Measurements from ENCODE around the gene DAAM1. TPM values are rescaled to one million over a fixed set of nuclear protein-coding genes. Genes with fewer than 3 reads are reported as not detected.

Gene DAAM1
- total RNA-seq, 1 donor: 5.1 TPM

DNA sequence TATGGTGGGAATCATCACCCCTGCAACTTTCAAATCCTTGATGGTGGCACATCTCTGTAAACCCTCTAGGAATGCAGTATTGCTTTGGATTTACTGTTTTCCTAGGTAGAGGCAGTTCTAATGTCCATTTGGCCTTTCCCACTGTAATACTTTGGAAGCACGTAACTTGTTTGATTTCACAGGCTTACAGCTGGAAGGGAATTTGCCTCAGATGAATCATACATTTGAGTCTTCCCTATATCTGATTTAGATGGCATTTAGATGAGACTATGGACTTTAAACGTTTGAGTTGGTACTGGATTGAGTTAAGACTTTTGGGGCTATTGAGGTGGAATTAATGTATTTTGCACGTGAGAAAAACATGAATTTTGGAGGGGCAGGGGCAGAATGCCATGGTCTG lies 35.9 kb downstream of the DAAM1 start:
- Histone ChIP-seq H3K9me3 (ENCODE audit: low read depth, low read length) (no peaks in the 10 kb centered on the region), H3K4me1 (ENCODE audit: insufficient read depth, low read length) (no peaks in the 10 kb centered on the region), H3K27me3 (ENCODE audit: insufficient read depth, low read length) (no peaks in the 10 kb centered on the region), H3K4me3 (ENCODE audit: low read length) (no peak overlapping the region)

DNA sequence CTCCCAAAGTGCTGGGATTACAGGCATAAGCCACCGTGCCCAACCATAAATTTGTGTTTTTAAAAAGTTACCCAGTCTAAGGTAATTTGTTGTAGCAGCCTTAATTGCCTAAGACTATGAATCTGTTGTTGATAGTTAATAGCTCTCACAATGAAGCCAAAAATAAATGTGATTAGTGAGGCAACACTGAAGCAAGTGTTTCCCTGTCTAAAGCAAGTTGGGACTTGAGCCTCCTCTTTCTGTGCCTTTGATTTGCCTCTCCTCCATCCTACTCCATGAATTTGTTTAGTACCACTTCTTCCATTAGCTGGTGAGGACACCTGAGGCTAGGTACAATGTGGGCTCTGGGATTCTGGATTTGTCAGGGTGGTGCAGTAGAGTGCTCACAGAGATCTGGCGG lies 36.8 kb downstream of the DAAM1 start:
- Histone ChIP-seq H3K4me1 (ENCODE audit: insufficient read depth, low read length) (peaks cover 6% of the 10 kb centered on the region), H3K4me3 (ENCODE audit: low read length) (no peak overlapping the region), H3K9me3 (ENCODE audit: low read depth, low read length) (no peaks in the 10 kb centered on the region), H3K27me3 (ENCODE audit: insufficient read depth, low read length) (no peaks in the 10 kb centered on the region)

DNA sequence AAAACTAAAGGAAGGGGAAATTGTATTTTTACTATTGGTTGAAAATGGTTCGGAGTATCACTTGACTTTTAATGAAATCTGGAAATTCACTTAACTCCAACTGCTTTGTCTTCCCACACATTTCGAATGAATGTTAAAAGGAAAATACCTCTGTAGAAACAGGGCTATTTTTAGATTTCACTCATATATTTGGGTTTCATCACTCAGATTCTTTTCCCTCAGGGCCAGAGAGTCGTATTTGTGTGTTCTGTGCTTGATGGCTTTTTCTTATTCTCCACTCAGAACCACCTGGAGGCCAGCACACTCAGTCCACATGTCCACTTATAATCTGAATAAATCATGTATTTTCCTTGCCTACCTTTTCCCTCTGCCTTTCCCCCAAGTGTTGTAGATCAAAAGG lies 40.0 kb downstream of the DAAM1 start:
- H3K4me3 ChIP-seq (ENCODE audit: low read length): no peak overlapping the region
- H3K27me3 ChIP-seq (ENCODE audit: insufficient read depth, low read length): no peaks in the 10 kb centered on the region
- H3K9me3 ChIP-seq (ENCODE audit: low read depth, low read length): no peaks in the 10 kb centered on the region
- H3K4me1 ChIP-seq (ENCODE audit: insufficient read depth, low read length): peaks cover 6% of the 10 kb centered on the region

DNA sequence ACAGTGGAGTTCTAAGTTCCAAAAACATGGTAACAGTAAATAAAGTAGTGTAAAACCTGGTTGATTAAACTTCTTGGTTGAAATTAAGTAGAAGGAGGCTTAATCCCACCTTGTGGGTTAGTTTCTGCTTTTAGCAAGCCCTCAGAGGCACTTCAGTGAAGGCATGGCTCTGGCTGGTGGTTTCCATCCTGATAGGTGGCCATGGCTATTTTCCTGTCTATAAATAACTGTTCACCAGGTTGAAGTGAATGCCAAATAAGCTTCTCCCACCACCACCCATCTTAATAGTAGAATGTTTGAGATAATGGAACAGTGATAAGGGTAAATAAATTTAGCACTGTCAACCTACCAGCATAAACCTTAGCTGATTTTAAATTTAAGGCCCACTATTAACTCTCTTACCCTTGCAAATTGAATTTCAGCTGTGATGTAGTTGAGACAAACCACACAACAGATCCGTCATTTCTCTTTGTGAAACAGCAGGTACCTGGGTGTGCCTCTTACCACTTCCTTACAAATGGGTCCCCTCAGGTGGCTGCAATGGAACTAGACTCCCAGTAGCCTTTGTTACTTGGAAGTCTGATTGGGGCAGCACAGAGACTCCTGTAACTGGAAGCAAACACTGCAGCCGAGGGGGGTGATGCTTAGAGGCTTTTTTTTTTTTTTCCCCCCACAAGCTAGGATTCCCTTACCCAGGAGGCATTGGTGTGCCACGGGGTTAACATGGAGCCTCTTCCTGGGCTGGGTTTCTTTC lies 41.4 kb downstream of the DAAM1 start:
- Histone ChIP-seq H3K4me1 (ENCODE audit: insufficient read depth, low read length) (peaks cover 6% of the 10 kb centered on the region), H3K27me3 (ENCODE audit: insufficient read depth, low read length) (no peaks in the 10 kb centered on the region), H3K4me3 (ENCODE audit: low read length) (no peak overlapping the region)

DNA sequence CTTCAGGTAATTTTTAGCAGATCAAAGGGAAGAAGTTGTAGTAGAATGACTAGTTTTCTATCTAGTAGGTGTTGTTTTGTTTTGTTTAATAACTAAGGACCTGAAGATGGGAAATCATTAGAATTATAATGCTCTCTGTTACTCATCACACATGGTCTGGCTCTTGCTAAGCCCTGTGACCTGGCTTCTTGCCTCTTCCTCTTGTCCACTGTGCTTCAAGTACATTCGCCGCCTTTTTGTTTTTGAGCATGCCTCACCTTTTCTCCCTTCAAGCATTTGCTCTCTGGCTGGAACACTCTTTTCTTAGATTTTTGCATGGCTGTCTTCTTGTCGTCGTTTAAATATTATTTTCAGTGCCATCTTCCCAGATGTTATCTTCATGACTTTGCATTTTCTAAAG lies 47.7 kb downstream of the DAAM1 start:
- H3K4me3 ChIP-seq (ENCODE audit: low read length): no peak overlapping the region
- no peaks in the 10 kb centered on the region for H3K9me3 ChIP-seq (ENCODE audit: low read depth, low read length)
- no peaks in the 10 kb centered on the region for H3K27me3 ChIP-seq (ENCODE audit: insufficient read depth, low read length)
- no peaks in the 10 kb centered on the region for H3K4me1 ChIP-seq (ENCODE audit: insufficient read depth, low read length)

More for the DNA sequence above, 41.4 kb downstream of the DAAM1 start:
- no peaks in the 10 kb centered on the region for H3K9me3 ChIP-seq (ENCODE audit: low read depth, low read length)

DNA sequence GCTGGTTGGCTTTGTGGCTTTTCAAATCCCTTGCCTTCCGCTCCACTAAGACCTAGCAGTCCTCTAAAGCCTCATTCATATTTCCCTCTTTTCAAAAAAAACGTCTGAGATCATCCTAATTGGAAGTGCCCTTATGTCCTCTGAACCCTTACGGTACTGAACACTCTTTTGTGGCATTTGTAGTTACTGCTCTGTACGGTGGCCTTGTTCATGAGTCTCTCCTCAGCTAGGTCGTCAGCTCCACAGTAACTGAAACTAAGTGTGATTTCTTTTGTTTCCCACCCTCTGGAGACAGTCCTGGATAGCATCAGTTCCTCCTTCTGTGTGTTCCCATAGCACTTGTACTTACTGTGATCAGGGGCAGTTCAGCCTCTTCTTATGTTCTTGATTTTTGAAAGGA lies 49.7 kb downstream of the DAAM1 start:
- no peaks in the 10 kb centered on the region for H3K9me3 ChIP-seq (ENCODE audit: low read depth, low read length)
- H3K27me3 ChIP-seq (ENCODE audit: insufficient read depth, low read length): no peaks in the 10 kb centered on the region
- H3K4me3 ChIP-seq (ENCODE audit: low read length): no peak overlapping the region
- no peaks in the 10 kb centered on the region for H3K4me1 ChIP-seq (ENCODE audit: insufficient read depth, low read length)

DNA sequence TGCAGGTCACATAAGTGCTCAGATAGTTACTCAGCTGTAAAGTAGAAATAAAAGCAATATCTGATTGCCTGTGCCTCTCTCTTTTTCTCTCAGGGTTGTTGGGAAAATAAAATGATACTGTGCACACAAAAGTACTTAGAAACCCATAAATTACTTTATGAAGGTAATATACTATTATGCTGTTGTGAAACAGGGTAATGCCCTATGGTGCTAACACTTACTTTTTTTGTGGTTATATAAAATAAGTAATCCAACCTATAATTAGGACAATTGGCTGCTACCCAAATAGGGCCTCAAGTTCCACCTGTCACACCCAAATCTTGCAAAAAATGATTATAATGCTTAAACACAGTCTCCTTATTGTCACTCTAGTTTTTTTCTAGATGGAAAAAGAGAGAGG lies 50.6 kb downstream of the DAAM1 start:
- Histone ChIP-seq H3K27me3 (ENCODE audit: insufficient read depth, low read length) (no peaks in the 10 kb centered on the region), H3K9me3 (ENCODE audit: low read depth, low read length) (no peaks in the 10 kb centered on the region), H3K4me3 (ENCODE audit: low read length) (no peak overlapping the region), H3K4me1 (ENCODE audit: insufficient read depth, low read length) (no peaks in the 10 kb centered on the region)

DNA sequence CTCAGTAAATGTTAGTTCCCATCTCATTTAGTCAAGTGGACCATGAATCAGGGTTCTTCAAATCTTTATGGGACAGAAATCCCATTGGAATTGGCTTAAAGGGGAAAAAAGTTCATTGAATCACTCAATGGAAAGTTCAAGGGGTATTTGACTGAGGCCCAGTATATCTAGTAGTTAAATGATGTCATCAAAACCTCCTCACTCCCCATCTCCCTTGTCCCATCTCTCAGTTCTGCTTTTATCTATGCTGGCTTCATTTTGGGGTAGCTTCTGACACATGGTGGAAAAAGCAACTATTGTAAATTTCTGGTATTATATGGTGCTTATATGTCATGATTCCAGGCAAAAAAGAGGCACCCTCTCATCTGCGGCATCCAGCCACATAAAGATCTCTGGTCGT lies 51.9 kb downstream of the DAAM1 start:
- Histone ChIP-seq H3K4me3 (ENCODE audit: low read length) (no peak overlapping the region), H3K27me3 (ENCODE audit: insufficient read depth, low read length) (no peaks in the 10 kb centered on the region), H3K4me1 (ENCODE audit: insufficient read depth, low read length) (no peaks in the 10 kb centered on the region), H3K9me3 (ENCODE audit: low read depth, low read length) (no peaks in the 10 kb centered on the region)

DNA sequence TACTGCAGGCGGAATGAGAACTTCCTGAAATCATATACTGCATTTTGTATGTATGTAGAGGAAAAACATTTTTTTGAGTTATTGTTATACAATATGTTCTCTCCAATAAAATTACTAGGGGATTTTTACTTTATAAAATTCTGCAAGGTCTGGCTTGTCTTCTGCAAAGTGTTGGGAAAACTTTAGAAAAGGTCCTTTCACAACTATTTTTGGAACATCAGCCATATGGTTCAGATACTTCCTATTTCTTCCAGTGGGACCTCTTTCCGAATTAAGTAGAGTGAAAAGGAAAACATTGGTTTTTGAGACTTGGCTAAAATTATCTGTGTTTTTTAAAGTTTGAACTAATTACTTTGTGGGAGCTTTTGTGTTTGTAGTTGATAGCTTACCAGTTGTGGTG lies 52.7 kb downstream of the DAAM1 start:
- Histone ChIP-seq H3K4me3 (ENCODE audit: low read length) (no peak overlapping the region), H3K9me3 (ENCODE audit: low read depth, low read length) (no peaks in the 10 kb centered on the region), H3K4me1 (ENCODE audit: insufficient read depth, low read length) (no peaks in the 10 kb centered on the region), H3K27me3 (ENCODE audit: insufficient read depth, low read length) (no peaks in the 10 kb centered on the region)

DNA sequence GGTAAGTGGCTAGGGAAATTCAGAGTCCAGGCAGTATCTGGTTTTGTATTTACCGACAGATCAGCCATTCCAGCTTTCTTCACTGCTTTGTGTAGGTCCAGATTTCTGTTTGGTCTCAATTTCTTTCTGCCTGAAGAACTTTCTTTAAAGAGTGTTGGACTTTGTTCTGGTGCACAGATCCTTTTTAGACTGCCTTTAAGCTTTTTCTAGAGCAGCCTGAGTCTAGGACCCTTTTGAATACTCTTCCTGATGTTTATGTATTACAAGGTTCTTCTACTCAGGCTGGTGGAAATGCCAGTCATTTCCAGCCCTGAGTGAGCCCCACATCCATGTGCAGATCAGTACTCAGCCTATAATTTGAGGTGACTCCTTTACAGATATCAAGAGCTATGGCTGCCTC lies 54.7 kb downstream of the DAAM1 start:
- Histone ChIP-seq H3K27me3 (ENCODE audit: insufficient read depth, low read length) (no peaks in the 10 kb centered on the region), H3K4me3 (ENCODE audit: low read length) (no peak overlapping the region), H3K4me1 (ENCODE audit: insufficient read depth, low read length) (no peaks in the 10 kb centered on the region), H3K9me3 (ENCODE audit: low read depth, low read length) (no peaks in the 10 kb centered on the region)

DNA sequence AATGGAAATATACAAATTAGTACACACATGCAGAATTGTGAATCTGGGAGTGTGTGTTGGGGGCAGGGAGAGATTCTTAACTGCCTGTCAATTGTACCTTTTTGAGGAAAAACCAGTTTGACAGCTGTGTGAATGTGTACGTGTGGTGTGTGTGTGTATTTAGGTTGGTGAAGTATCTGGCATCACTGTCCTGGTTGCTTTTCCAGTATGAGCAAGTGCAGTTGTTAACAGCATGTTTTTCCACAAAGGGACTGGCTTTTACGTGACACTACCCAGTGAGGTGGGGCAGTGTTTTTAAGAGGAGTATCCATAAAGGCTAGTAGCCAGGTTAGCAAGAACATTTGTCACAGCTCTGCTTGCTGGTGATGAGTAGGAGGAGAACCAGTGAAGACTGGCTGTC lies 56.1 kb downstream of the DAAM1 start:
- Histone ChIP-seq H3K4me3 (ENCODE audit: low read length) (no peak overlapping the region), H3K9me3 (ENCODE audit: low read depth, low read length) (no peaks in the 10 kb centered on the region), H3K27me3 (ENCODE audit: insufficient read depth, low read length) (no peaks in the 10 kb centered on the region), H3K4me1 (ENCODE audit: insufficient read depth, low read length) (no peaks in the 10 kb centered on the region)

DNA sequence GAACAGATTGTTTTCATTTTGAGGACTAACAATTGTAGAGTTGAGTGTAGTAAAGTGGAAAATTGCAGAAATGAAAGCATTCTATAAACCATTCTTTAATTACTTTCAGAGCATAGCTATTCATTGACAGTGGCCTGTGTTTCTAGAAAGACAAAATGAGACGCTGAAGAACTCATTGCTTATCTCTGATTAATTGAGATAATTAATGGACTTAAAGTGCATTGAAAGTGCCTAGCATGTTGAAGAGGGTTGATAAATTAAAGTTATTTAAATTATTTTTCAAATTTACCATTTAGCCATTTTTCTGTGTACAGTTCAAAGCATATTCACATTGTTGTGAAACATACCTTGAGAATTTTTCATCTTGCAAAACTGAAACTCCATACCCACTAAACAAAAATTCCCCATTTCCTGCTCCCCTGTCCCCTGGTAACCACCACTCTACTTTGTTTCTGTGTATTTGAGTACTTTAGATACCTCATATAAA lies 57.4 kb downstream of the DAAM1 start:
- Histone ChIP-seq H3K9me3 (ENCODE audit: low read depth, low read length) (no peaks in the 10 kb centered on the region), H3K27me3 (ENCODE audit: insufficient read depth, low read length) (no peaks in the 10 kb centered on the region), H3K4me1 (ENCODE audit: insufficient read depth, low read length) (no peaks in the 10 kb centered on the region), H3K4me3 (ENCODE audit: low read length) (no peak overlapping the region)

DNA sequence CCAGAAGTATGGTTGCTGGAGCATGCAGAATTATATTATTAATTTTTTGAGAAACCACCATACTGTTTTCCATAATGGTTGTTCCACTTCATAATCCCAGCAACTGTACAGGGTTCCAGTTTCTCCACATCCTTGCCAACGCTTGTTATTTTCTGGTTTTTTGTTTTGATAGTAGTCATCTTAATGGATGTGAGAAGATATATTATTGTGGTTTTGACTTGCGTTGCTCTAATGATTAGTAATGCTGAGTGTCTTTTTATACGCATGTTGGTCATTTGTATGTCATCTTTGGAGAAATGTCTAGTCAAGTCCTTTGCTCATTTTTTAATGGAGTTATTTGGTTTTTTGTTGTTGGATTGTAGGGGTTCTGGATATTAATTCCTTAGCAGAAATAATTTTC lies 58.1 kb downstream of the DAAM1 start:
- H3K27me3 ChIP-seq (ENCODE audit: insufficient read depth, low read length): no peaks in the 10 kb centered on the region
- no peaks in the 10 kb centered on the region for H3K9me3 ChIP-seq (ENCODE audit: low read depth, low read length)
- H3K4me3 ChIP-seq (ENCODE audit: low read length): no peak overlapping the region
- no peaks in the 10 kb centered on the region for H3K4me1 ChIP-seq (ENCODE audit: insufficient read depth, low read length)

DNA sequence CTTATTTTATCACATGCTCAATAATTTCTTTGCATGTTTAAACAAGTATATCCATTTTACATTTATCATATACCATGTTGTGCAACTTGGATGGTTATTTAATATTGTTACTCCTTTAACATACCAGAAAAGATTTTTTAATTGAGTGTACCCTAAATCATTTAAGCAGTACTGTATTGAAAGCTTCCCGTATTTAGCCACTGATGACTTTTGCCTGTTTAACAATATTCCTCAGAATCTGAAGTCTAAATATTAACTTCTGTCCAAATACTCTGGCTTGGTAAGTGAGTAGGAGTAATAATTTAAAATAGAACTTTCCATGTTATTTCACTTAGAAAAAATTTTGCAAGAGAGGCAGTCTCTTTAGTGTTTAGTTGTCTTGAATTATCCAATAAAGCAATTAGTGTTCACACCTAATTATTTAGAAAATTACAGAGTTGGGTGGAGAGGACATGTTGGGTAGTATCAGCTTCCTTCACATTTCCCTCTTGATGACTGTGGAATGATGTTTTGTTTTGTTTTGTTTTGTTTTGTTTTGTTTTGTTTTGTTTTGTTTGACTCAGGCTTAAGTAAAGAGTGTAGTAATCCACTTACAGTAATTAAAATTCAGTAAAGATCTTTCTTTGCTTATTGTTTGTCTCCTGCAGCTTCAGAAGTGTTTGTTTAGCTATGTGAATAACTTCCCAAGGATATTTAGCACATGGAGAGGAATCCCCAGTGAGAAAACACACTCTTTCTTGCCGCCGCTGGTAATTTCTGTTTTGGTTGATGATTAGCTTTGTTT lies 59.5 kb downstream of the DAAM1 start:
- Histone ChIP-seq H3K4me3 (ENCODE audit: low read length) (no peak overlapping the region), H3K4me1 (ENCODE audit: insufficient read depth, low read length) (no peaks in the 10 kb centered on the region), H3K9me3 (ENCODE audit: low read depth, low read length) (no peaks in the 10 kb centered on the region), H3K27me3 (ENCODE audit: insufficient read depth, low read length) (no peaks in the 10 kb centered on the region)

DNA sequence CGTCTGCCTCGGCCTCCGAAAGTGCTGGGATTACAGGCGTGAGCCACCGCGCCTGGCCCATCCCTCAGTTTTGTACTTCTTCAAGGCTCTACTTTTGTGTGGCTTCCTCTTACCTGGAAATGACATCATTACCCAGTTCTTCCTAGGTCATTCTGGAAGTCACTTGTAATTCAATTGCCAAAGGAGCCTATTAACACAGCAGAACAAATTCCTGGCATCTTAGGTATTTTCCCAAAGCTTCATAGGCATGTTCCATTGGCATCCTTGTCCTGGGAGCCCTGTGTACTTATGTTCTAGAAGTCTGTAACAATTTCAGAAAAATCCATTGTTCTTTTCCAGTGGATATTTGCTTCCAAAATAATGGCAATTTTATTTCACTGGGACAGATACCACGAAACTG lies 60.6 kb downstream of the DAAM1 start:
- Histone ChIP-seq H3K27me3 (ENCODE audit: insufficient read depth, low read length) (no peaks in the 10 kb centered on the region), H3K4me1 (ENCODE audit: insufficient read depth, low read length) (peaks cover 6% of the 10 kb centered on the region), H3K4me3 (ENCODE audit: low read length) (no peak overlapping the region), H3K9me3 (ENCODE audit: low read depth, low read length) (no peaks in the 10 kb centered on the region)

Data from mononuclear cell (primary cell).